ENCODE data around the gene BIRC3. TPM values are rescaled to one million over a fixed set of nuclear protein-coding genes. Genes with fewer than 3 reads are reported as not detected.

Gene BIRC3
- total and polyA plus RNA-seq, 2 of the 8 experiments (the other 6 are each of a cell fraction or from before 2014, with no cell fraction given): 0.08 to 0.20 TPM

DNA sequence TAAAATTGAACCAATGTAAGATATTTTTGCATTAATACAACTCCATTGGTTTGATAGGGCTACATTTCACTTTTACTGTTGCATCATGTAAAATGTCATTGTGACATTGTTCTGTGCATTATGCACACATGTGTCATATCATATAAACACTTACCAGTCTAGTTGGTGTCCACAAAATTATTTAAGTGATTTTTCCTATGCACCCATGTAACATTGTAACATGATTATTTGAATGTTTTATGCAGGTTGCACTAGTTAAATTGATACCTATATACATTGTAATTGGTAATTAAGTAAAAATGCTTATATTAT is 9.6 kb upstream of the BIRC3 start:
- H3K4me1 ChIP-seq (replicated peaks in 1 of 4; ENCODE audit: control insufficient read depth in 3 of 4, insufficient read depth in 4 of 4, low read length in 3 of 4): no peaks in the 10 kb centered on the region; a peak in 1 of 7 replicates
- H3K79me1 ChIP-seq (ENCODE audit: low read depth, low read length): no peaks in the 10 kb centered on the region
- no peak overlapping the region for H3K56ac ChIP-seq (replicated peaks; ENCODE audit: insufficient read length, low read depth, low read length)
- H3K4ac ChIP-seq (replicated peaks; ENCODE audit: insufficient read length, low read depth, low read length): no peak overlapping the region
- H3K27me3 ChIP-seq (replicated peaks in 1 of 4; ENCODE audit: control insufficient read depth in 3 of 4, extremely low read depth in 1 of 4, insufficient read depth in 3 of 4, low read length in 3 of 4): no peaks in the 10 kb centered on the region
- no peak overlapping the region for H2BK15ac ChIP-seq (ENCODE audit: low read length)
- no peaks in the 10 kb centered on the region for H4K20me1 ChIP-seq (replicated peaks in 1 of 2; ENCODE audit: control insufficient read depth in 1 of 2, insufficient read depth in 2 of 2, low read length in 2 of 2)
- H3K27ac ChIP-seq (ENCODE audit: low read depth, low read length): no peak overlapping the region
- H2AFZ ChIP-seq (ENCODE audit: low read length): no peak overlapping the region
- H3K9ac ChIP-seq (replicated peaks in 1 of 4; ENCODE audit: extremely low read depth in 1 of 4, low read depth in 3 of 4, low read length in 3 of 4): no peak overlapping the region
- TF ChIP-seq JUN (IDR thresholded peaks at IDR 0.05; ENCODE audit: low read depth, low read length): no peak
- no peak for TF ChIP-seq POU5F1 (IDR thresholded peaks at IDR 0.05; ENCODE audit: low read depth, low read length)
- no peak for TF ChIP-seq BRCA1 (IDR thresholded peaks at IDR 0.05; ENCODE audit: low read depth, low read length)
- TF ChIP-seq SP2 (IDR thresholded peaks at IDR 0.05; ENCODE audit: low read length): no peak
- TF ChIP-seq TAF1 (IDR thresholded peaks at IDR 0.05; ENCODE audit: low read depth, low read length): no peak
- TF ChIP-seq, protein P1, sequence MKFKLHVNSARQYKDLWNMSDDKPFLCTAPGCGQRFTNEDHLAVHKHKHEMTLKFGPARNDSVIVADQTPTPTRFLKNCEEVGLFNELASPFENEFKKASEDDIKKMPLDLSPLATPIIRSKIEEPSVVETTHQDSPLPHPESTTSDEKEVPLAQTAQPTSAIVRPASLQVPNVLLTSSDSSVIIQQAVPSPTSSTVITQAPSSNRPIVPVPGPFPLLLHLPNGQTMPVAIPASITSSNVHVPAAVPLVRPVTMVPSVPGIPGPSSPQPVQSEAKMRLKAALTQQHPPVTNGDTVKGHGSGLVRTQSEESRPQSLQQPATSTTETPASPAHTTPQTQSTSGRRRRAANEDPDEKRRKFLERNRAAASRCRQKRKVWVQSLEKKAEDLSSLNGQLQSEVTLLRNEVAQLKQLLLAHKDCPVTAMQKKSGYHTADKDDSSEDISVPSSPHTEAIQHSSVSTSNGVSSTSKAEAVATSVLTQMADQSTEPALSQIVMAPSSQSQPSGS (IDR thresholded peaks at IDR 0.05; ENCODE audit: low read length): no peak
- no peak for TF ChIP-seq TEAD4 (IDR thresholded peaks at IDR 0.05; ENCODE audit: low read depth, low read length)
- TF ChIP-seq CTBP2 (IDR thresholded peaks at IDR 0.05; ENCODE audit: borderline replicate concordance, insufficient read depth, insufficient read length, low read length): no peak
- TF ChIP-seq POLR2A (IDR thresholded peaks at IDR 0.05; ENCODE audit: control extremely low read depth in 1 of 2, low read depth in 2 of 2, low read length in 2 of 2): no peak
- TF ChIP-seq, protein P2, sequence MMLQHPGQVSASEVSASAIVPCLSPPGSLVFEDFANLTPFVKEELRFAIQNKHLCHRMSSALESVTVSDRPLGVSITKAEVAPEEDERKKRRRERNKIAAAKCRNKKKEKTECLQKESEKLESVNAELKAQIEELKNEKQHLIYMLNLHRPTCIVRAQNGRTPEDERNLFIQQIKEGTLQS (IDR thresholded peaks at IDR 0.05; ENCODE audit: insufficient read depth, low read depth, low read length): no peak
- TF ChIP-seq JUND (IDR thresholded peaks at IDR 0.05; ENCODE audit: low read length): no peak
- TF ChIP-seq, protein P3, sequence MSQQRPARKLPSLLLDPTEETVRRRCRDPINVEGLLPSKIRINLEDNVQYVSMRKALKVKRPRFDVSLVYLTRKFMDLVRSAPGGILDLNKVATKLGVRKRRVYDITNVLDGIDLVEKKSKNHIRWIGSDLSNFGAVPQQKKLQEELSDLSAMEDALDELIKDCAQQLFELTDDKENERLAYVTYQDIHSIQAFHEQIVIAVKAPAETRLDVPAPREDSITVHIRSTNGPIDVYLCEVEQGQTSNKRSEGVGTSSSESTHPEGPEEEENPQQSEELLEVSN (IDR thresholded peaks at IDR 0.05): no peak
- TF ChIP-seq SUZ12 (IDR thresholded peaks at IDR 0.05; ENCODE audit: low read length): no peak
- no peak for TF ChIP-seq TAF7 (optimal IDR thresholded peaks at IDR 0.05; ENCODE audit: borderline replicate concordance, low read depth, low read length)
- no peak overlapping the region for H3K4me2 ChIP-seq (ENCODE audit: insufficient read depth in 1 of 2, low read depth in 2 of 2, low read length in 2 of 2)
- no peak overlapping the region for H4K91ac ChIP-seq (replicated peaks; ENCODE audit: insufficient read length, low read length)
- peaks cover 5 to 9% of the 10 kb centered on the region in 2 experiments; a peak in 3 of 4 replicates for H3K9me3 ChIP-seq (ENCODE audit: insufficient read depth in 2 of 2, low read depth in 1 of 2, low read length in 1 of 2)
- H3K79me2 ChIP-seq (ENCODE audit: control insufficient read depth in 1 of 2, insufficient read depth in 2 of 2, low read length in 2 of 2): no peaks in the 10 kb centered on the region
- POLR2A ChIA-PET (ENCODE audit: partially characterized antibody): no interaction called here
- CTCF ChIA-PET (ENCODE audit: partially characterized antibody): interaction anchor here (0.6 to 12.2 kb wide), 6 partner anchors 9 to 135 kb away, joined by 3 to 214 read pairs (median 4); partner anchors contain the start of gene BIRC3
- H3K14ac ChIP-seq (ENCODE audit: insufficient read length): no peak overlapping the region
- DNase-seq (ENCODE audit: low read depth in 1 of 2, low spot score in 2 of 2) (no peak), FAIRE-seq (no peak)
- H3K18ac ChIP-seq (ENCODE audit: extremely low read depth, low read length): no peak overlapping the region
- no peak overlapping the region for H2BK5ac ChIP-seq (ENCODE audit: low read depth, low read length)
- H2BK120ac ChIP-seq (replicated peaks; ENCODE audit: low read depth, low read length): no peak overlapping the region
- no peaks in the 10 kb centered on the region; the same call in 1 of the 2 replicates for H3K23me2 ChIP-seq (ENCODE audit: low read depth, low read length)
- no peak overlapping the region for H3K23ac ChIP-seq (ENCODE audit: insufficient read length)
- no peak overlapping the region for H2BK12ac ChIP-seq (ENCODE audit: low read depth, low read length)
- no peaks in the 10 kb centered on the region for H3K36me3 ChIP-seq (ENCODE audit: control insufficient read depth in 2 of 4, insufficient read depth in 4 of 4, low read length in 3 of 4)
- no peak overlapping the region for H2AK5ac ChIP-seq (ENCODE audit: low read depth, low read length)
- H3K4me3 ChIP-seq (ENCODE audit: extremely low read depth in 1 of 4, insufficient read depth in 2 of 4, low read depth in 3 of 4, low read length in 4 of 4): no peak overlapping the region
- no peak overlapping the region for H4K8ac ChIP-seq (ENCODE audit: extremely low read depth, insufficient read depth, low read length)
- no peak overlapping the region for H4K5ac ChIP-seq (ENCODE audit: insufficient read length, low read depth, low read length)
- no peak overlapping the region for H2BK20ac ChIP-seq (ENCODE audit: low read length)
